NCI-H1048 (cell line): ENCODE data around the gene FBH1.
"Not testable (repeated sequence)": the region's sequence is repeated elsewhere in the genome, so short reads cannot be mapped to it uniquely, and the experiment has no call there.

Experiments used
- DNase-seq: peaks from one replicate; lab custom pipeline; 2025; lab: John Stamatoyannopoulos, UW

Gene FBH1

DNA sequence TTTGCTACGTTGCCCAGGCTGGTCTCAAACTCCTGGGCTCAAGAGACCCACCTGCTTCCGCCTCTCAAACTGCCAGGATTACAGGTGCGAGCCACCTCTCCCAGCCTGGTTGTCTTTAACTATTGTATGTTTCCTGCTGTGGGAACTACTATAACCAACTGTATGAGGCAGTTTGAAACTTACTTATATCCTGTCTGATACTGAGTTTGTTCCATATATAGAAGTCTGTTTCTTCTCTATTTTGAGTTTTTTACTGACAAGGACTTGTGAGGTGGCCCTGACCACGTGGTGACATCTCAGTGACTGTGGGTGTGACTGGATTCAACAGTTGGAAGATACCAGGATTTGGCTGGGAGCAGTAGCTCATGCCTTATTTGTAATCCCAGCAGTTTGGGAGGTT, 14.2 kb downstream of the FBH1 start:
- no peak for DNase-seq

DNA sequence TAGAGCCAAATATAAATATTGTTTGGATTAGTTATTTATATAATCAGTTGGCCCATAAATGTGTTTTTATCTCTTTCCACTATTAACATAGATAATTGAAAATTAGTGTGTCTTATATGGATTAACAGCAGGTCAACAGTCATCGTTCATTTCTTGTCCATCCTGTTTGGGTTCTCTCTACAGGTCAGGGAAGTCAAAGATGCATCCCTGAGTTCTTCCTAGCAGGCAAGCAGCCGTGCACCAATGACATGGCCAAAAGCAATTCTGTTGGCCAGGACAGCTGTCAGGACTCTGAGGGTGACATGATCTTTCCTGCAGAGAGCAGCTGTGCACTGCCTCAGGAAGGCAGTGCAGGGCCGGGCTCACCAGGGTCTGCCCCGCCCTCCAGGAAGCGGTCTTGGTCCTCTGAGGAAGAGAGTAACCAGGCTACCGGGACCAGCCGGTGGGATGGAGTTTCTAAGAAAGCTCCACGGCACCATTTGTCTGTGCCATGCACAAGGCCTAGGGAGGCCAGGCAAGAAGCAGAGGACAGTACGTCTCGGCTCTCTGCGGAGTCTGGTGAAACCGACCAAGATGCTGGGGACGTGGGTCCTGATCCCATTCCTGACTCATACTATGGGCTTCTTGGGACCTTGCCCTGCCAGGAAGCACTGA, 15.9 kb downstream of the FBH1 start:
- DNase-seq = no peak

DNA sequence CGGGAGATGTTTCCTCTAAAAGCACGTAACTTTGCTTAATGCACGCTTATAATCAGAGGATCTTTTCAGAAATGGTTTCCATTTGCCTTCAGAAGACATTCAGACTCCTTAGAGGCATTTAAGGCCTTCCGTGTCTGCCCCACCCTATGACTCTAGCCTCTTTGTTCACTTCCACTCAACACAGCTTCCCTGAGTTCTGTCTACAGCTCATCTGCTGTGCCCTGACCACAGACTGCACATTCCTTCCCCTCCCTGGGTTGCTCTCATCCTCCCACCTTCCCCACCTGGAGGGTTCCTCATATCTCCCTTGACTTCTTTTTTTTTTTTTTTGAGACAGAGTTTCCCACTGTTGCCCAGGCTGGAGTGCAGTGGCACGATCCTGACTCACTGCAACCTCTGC, 16.6 kb downstream of the FBH1 start:
- DNase-seq = no peak

DNA sequence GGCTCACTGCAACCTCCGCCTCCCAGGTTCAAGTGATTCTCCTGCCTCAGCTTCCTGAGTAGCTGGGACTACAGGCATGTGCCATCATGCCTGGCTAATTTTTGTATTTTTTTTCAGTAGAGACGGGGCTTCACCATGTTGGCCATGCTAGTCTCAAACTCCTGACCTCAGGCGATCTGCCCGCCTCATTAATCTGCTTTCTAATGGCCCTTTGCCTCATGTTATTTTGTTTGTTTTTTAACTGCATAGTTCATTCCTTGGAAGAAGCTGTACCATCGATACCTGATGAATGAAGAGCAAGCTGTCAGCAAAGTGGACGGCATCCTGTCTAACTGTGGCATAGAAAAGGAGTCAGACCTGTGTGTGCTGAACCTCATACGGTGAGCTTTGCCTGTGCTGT, 18.6 kb downstream of the FBH1 start:
- not testable (repeated sequence) for DNase-seq

DNA sequence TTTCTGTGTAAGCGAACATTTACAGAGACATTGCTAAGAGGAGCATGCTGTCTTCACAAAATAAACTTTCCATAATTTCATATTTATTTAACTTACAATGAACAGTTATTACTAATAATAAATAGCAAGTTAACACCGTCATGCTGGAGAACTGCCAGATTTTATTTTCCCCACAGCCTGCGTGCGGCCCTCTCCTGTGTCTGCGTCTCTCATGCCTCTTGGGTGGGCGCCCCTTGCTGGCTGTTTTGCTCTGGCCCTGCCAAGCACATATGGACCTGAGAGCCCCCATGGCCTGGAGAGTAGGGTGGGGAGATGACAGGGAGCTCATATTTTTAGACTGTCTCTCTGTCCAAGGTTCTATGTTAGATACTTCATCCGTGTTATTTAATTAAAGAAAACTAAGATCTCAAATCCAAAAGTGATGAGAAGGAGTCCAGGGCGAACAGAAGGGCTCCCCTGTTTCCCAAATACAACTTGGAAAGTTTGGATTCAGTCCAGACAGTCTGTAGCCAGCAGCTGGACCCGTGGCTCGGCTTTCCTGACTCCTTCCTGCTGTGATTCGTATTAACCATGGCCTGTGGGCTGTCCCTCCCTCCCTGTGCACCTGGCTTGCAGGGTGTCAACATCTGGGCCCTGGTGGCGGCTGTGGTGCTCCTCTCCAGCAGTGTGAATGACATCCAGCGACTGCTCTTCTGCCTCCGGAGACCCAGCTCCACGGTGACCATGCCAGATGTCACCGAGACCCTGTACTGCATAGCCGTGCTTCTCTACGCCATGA, 20.5 kb downstream of the FBH1 start:
- DNase-seq = no peak

DNA sequence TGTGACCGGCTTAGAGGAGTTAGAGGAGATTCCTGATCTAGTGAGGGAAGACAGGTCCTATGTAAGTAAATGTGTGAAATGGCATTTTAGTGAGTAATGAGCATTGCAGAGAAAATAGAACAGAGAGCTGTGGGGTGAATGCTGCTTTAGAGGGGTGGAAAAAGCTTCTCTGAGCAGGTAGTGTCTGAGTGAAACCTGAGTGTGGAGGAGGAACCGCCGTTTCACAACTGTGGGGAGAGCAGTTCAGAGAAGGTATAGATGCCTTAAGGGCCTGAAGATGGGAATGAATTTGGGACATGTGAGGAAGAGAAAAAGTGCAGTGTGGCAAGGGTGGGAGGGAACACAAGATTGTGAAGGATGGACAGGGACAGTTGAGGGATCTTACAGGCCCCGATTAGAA, 21.6 kb downstream of the FBH1 start:
- DNase-seq = no peak

DNA sequence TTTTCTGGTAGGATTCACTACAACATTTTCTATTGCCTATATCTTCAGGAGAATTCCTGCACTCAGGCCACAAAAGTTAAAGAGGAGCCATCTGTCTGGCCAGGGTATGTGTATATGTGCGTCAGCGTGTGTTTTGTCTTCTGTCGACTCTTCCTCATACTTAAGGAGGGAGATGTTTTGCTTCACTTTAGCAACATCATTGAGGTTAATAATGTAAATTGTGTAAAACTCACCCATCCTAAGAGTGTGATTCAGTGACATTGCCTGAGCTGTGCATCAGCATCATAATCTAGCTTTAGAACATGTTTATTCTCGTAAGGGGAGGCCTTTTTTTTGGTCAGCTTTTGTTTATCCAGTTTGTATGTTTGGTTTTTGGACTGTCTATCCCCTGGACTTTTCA, 23.7 kb downstream of the FBH1 start:
- DNase-seq = no peak

DNA sequence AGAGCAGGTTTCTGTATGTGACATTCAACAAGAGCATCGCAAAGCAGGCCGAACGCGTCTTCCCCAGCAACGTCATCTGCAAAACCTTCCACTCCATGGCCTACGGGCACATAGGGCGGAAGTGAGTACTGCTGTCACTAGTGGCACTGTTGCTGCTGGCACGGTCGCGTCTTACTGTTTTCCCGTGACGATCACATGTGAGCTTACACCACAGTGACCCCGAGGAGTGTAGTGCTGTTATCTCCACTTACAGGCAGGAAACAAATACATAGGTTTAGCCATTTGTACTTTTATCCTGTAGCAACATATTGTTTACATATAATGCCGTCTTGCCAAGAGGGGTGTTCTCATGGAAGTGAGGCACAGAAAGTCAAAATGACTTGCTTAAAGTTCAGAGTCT, 25.4 kb downstream of the FBH1 start:
- no peak for DNase-seq

DNA sequence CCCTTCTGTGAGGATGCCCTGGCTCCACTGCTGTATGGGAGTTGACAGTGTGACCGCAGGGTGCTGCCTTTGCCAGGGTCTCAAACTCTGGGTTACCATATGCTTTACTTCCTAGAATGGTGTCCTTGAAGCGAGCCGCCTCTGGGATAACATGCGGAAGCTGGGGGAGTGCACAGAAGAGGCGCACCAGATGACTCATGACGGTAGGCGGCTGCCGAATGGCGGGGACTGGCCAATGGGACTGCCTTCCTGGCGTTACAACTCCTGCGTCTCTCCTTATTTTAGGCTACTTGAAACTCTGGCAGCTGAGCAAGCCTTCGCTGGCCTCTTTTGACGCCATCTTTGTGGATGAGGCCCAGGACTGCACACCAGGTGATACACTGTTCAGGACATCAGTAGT, 27.3 kb downstream of the FBH1 start:
- DNase-seq = no peak

DNA sequence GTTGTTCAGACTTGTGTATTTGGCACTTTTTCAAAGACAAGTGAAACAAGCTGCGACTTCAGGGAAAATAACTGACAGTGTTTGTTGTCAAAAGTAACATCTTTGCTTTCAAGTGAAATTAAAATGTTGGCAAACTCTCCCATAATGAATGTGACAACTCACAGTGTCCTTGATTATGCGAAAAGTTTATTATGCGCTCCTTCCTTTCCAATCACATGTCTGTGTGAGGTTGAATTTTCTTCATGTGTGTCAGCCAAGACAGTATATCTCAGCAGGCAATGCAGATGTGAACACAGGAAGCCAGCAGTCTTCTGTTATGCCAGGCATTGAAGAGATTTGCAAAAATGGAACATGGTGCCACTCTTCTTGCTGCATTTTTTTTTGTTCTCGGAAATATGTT, 28.7 kb downstream of the FBH1 start:
- DNase-seq = no peak

DNA sequence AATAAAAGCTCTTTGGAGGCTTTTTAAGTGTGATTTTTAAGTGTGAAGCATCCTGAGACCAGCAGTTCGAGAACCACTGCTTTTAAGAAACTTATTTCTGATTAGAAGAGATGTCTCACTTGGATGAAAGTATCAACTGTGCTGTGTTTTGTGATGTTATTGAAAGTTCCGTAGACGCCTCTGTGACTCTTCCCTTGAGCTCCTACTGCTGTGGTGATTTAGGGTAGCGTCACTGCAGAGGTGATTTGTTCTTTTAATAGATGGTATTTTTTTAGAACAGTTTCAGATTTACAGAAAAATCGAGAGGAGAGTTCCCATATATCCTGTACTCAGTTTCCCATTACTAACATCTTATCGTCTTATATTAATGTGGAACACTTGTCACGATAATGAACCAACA, 29.5 kb downstream of the FBH1 start:
- no peak for DNase-seq

DNA sequence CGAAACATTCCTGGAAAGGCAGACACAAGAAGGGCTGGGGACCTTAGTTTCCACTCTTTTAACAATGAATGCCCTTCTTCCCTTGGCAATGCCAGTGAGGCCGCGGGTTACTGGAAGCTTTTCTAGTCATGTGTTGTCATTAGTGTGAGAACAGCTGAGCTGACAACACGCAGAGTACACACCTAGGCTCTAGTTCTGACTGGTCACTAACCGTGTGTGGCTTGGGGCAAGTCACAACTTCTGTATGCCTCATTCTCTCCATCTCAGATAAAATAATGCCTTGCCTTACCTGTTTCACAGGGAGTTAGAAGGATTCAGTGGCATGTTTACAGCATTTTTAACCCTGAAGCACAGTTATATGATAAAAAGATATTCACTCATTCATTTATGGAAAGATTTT, 31.7 kb downstream of the FBH1 start:
- no peak for DNase-seq

DNA sequence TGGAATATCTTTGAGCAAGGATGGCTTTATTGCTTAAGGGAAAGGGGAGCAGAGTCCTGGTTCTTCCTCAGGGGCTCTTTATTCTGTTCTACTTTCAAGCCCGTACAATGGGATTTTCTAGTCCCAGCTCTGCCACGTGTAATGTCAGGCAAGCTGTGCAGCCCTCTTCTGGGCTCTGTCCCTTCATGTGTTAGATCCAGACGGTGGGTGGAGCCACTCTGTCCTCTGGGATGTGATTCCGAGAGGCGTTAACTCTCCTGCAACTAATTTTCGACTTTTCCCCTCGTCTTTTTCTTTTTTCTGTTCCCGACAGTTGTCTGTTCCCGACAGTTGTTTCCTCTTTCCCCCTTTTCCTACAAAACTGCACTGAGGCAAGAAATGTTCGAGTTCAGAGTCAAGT, 34.8 kb downstream of the FBH1 start:
- DNase-seq = no peak

DNA sequence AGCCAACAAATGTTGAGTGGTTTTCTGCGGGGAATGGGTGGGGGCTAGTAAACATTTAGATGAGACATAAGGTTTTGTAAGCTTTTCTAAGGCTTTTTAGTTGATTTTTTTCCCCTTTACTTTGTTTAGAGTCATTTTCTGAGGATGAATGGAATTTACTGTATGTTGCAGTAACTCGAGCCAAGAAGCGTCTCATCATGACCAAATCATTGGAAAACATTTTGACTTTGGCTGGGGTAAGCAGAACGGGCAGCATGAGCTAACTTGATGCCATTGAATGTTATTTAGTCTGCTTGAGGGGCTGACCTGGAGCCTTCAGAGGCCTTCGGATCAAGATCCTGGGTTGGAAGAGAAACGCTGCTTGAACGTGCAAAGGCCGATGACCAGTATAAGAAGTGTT, 37.3 kb downstream of the FBH1 start:
- DNase-seq = no peak

DNA sequence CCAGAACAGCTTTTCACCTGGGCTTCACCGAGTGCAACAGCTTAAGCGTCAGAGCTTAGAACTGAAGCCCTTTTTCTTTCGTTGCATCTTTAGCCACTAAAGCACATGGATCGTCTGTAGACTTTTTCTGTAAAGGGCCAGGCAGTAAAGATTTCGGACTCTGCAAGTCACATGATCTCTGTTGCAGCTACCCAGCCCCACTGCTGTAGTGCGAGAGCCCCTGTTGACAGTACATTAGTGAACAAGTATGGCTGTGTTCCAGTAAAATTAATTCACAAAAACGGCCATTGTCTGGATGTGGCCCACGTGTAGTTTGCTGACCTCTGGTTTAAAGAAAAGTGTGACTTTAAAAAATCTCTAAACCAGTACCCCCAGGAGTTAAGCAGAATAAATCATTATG, 39.4 kb downstream of the FBH1 start:
- no peak for DNase-seq

DNA sequence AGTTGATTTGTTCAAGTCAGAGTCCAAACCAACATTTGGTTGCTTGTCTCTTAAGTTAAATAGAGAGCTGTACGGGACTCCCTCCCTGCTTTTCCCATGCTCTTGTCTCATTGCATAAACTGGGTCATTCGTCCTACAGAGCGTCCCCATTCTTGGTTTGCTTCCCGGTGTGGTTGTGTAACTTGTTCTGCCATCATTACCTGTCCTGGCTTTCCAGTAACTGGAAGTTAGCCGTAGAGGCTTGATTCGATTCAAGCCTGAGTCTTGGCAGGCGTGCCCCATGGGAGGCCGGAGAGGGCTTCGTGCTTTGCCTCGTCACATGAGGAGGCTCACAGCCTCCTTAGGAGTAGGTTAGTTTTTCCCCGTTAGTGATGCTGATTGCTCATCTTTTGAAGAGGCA, 40.2 kb downstream of the FBH1 start:
- no peak for DNase-seq

DNA sequence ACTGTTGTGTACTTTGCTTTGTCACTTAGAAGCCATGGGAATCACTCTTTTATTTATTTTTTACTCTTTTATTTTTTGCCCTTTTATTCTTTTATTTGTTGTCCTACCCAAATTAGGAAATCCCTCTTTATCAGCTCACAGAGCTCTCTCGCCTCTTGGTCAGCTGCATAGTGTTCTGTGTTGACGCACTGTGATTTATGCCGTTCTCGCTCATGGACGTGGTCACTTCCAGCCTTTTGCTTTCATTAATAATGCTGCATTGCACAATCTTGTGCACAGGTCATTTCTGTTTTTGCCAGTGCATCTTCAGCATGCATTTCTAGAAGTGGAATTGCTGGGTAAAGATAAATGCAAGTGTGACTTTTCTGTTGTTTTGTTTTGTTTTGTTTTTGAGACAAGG, 42.3 kb downstream of the FBH1 start:
- no peak for DNase-seq

DNA sequence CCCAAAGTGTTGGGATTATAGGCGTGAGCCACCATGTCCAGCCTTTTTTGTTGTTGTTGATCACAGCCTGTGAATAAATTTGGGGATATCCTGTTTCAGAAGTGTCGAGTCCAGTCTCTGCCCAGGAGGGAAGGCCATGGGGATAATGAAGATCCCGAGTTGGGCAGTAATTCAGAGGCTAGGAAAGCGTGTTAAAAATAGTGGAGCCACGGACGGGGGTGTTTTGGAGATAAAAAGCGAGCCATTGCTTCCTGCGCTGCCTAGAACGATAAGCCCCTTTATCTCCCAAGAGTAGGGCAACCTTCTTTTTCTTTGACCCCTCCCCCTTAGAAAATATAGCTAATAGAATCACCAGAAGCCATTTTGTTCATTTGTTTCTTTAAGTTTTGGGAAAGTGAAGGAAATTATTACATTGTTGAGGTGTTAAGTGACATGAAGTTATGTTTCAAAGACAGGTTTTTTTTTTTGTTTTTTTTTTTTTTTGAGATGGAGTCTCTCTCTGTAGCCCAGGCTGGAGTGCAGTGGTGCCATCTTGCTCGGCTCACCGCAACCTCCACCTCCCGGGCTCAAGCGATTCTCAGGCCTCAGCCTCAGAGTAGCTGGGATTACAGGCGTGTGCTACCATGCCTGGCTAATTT, 44.0 kb downstream of the FBH1 start:
- DNase-seq = no peak

DNA sequence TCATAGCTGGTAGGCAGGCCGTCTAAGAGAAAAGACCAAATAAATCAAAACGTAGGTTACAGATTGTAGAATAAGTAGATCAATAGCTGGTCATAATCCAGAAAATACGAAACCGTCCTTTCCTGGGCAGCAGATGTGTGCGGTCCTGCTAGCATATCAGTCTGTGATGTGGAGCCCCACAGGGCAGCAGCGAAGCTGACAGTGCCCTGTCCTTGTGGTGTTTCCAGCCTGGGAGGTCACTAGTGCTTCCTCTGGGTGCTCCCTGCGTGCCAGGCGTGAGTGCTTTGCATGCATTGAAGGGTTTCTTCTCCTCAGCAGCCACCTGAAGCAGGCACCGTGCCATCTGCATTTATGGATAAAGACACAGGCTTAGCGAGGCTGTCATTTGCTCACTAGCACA, 45.6 kb downstream of the FBH1 start:
- DNase-seq = no peak

DNA sequence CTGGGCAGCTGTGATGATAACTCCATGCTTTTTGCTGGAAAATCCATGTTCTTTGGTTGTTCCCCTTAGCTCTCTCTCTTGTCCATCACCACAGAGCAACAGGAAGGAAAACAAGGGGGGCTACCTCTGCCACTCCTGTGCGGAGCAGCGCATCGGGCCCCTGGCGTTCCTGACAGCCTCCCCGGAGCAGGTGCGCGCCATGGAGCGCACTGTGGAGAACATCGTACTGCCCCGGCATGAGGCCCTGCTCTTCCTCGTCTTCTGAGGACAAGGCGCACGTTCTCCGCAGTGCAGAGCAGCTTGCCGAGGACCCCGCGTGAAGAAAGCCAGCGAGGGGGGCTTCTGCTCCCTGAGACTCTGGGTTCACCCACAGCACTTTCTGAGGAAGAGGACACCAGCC, 47.0 kb downstream of the FBH1 start:
- DNase-seq = no peak

DNA sequence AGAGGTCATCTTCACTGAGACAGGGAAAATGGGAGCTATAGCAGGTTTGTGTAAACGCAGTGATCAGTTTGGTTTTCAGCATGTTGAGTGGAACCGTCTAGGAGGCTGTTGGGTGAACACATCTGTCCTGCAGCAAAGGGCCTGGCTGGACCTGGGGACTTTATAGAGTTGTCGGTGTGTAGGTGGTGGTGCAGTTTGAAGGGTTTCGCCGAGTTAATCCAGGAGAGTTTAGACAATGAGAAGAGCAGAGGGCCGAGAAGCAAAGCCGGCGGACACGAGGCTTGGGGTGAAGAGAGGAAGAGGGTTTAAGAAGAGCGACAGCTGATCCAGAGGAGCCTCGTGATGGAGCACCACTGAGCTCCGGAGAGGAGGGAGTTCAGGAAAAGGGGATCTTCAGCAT, 48.2 kb downstream of the FBH1 start:
- no peak for DNase-seq

DNA sequence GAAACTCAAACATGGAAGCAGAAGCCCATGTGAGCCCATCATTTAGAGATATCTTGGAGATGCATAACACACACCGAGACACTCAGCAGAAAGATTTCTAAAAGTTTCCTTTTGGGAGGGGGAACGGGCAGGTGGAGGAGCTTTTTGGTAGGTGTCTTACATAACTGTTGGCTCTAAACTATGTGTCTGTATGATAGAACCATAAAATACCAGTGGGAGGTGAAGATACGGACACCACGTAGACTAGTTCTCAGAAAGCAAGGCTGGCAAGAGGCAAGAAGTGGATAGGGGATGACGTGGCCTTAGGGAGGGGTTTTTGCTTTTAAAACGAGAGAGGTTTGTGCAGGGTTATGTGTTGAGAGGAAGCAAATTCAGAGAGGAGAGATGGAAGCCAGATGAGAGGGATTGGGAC, 50.8 kb downstream of the FBH1 start:
- no peak for DNase-seq

DNA sequence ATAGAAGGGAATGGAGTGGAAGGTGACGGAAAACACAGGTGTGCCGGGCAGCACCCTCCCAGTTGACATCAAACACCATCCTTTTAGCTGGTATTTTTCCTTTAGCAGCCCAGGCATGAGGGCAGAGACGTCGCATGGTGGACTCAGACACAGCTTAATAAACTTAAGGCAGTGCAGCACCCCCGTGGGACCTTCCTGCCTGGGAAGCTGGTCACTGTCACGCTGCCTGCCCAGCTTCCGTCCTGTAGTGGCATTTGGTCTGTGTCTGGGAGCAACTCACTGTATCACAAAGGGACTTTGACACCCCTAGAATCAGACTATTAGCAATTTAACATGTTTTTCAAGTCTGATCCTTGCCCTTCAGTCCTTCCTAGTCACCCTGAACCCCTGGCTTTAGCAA, 51.5 kb downstream of the FBH1 start:
- DNase-seq = no peak

DNA sequence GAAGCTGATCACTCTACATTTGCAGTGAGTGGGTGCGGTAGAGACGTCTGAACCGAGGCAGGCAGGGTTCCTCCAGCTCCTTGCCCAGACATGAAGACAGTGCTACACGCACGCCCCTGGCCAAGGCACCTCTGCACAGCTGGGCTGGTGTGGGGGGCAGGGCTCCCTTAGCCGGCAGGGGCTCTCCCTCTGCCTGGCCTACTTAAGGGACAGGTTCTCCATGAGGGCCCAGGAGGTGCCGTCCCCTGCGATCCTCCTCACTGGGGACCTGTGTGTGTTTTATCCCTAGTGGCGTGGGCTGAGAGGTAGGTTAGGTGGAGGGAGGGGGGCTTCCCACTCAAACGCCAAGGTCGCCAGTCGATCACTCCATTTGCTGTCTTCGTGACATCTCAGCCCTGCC, 52.0 kb downstream of the FBH1 start:
- no peak for DNase-seq
